Fibroblast of upper back skin (primary cell): ENCODE data around the gene CAVIN4.

Experiments used
- DNase-seq: peaks from one replicate; pipeline ENCODE4 v3.0.0-alpha.2; 2013

Gene CAVIN4

GRCh38 chr9:100591139-100591538 is 13.3 kb downstream of the CAVIN4 start:
- no peak for DNase-seq

DNA sequence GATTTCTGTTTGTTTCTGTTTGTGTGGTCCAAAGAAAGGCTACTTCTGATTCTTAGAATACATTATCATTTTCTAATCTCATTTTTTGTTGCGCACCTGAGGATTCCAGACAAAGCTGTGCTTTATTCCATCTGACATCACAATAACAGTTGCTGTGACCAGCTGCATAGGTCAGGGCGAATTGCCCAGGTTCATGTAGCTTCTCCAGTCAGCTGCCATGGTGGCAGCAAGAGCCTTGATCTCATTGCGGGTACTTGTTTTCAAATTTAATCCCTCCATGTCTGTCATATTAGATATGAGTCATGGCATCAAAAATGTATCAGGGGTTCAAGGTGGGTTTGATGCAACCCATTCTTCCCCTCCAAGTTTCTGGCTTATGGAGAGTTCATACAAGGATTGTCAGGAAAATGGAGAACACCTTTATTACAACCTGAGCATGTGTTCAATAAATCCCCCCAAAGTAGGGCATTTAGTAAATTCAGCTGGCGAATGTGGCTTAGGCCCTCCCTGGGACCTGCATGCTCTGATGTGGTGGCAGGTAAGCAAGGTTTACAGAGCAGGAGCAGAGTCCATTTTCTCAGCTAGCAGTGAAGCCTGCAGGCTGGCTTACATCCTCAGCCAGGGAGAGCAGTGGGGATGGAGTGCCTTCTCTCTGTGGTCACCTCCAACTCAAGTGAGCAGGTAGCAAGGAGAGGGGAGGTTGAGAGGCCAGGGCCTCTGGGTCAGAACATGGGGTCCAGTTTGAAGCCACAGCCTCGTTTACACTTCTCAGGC is 13.9 kb downstream of the CAVIN4 start:
- DNase-seq, result no peak

- DNase-seq, result peak; percentile 67
These were observed 17.7 kb downstream of the CAVIN4 start for GRCh38 chr9:100595391-100596199.

GRCh38 chr9:100597236-100597635 is 19.4 kb downstream of the CAVIN4 start:
- no peak for DNase-seq

- DNase-seq, result peak; percentile 78
These were observed 20.8 kb downstream of the CAVIN4 start for GRCh38 chr9:100598641-100599145.

GRCh38 chr9:100600521-100601079 is 22.7 kb downstream of the CAVIN4 start:
- DNase-seq, result no peak

- peak; percentile 66 for DNase-seq
These were observed 23.3 kb downstream of the CAVIN4 start for GRCh38 chr9:100601216-100601615.

DNA sequence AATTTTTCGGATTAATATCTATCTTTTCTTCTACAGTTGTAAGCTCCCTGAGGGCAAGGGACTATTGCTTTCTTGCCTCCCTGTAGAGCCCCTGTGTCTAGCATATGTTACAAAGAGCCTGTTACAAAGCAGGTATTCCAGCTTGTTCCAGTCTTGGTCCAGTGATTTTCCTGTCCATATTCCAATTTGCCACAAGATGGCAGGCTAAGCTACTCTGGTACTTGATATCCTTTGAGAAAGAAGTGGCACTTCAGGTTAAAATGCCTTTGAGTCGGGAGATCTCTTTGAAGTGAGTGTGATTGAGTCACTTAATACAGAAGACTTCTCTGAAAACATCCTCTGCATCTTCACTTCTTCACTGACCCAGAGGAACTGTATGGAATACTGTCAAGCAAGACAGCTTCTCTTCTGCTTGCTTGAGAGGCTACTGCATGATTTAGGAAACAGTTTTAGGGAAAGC is 24.5 kb downstream of the CAVIN4 start:
- DNase-seq, result peak; percentile 50

DNA sequence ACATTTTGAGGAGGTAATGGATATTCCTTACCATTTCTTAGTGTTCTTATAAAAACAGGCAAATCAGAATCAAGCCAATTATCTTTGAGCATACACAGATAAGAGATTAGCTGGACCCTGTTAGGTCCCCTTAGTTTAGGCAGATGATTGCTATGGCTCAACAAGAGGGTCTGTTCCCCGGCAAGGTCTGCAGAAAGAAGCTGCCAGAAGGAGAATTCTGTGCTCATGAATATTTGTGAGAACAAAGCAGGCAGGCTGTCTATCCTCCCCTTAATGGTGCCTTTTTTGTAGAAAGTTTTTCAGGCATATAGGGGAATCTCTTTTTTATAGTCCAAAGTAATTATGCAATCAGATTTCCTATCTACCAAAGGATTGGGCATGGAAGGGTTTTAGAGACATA is 27.5 kb downstream of the CAVIN4 start:
- no peak for DNase-seq

DNA sequence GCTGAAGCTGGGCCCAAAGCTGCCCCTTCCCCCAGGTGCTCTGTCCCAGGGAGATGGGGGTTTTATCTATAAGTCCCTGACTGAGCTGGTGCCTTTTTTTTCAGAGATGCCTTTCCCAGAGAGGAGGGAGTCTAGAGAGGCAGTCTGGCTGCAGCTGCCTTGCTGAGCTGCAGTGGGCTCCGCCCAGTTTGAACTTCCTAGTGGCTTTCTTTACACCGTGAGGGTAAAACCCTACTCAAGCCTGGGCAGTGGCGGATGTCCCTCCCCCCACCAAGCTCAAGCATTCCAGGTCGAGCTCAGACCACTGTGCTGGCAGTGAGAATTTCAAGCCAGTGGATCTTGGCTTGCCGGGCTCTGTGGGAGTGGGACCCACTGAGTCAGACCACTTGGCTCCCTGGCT is 41.3 kb downstream of the CAVIN4 start:
- no peak for DNase-seq

- no peak for DNase-seq
These were observed 41.8 kb downstream of the CAVIN4 start for GRCh38 chr9:100619665-100620064.

GRCh38 chr9:100623969-100624368 is 46.1 kb downstream of the CAVIN4 start:
- DNase-seq, result no peak

GRCh38 chr9:100626949-100627348 is 49.1 kb downstream of the CAVIN4 start:
- no peak for DNase-seq

GRCh38 chr9:100637787-100638186 is 59.9 kb downstream of the CAVIN4 start:
- DNase-seq, result no peak
